GM23338 (cell line): ENCODE results near the gene ERC2. TPM values are rescaled to one million over a fixed set of nuclear protein-coding genes. Genes with fewer than 3 reads are reported as not detected.

Experiments
- ATAC-seq: fragments of 200-7000 bp; cut with Tn5 transposase; 3 replicates; pipeline ENCODE4 v1.9.1; 2020
- DNase-seq: peaks from one replicate; pipeline ENCODE4 v3.0.0-alpha.2; 2015; ENCODE audit warnings: low spot score
- H2AFZ ChIP-seq: fragments of 200-600 bp; sonication (generic); 2 replicates; pipeline ENCODE4 v1.8.0; 2016; ENCODE audit warnings: antibody characterized with exemption, mild to moderate bottlenecking, moderate library complexity
- H3F3A ChIP-seq: fragments of 200-600 bp; sonication (generic); replicated peaks from 2 replicates; pipeline ENCODE4 v1.8.0; 2017; ENCODE audit warnings: antibody characterized with exemption, mixed run types, low read depth
- H3K27ac ChIP-seq: fragments of 200-600 bp; sonication (generic); 2 replicates; pipeline ENCODE4 v1.6.1; 2016; ENCODE audit warnings: low read depth
- H3K27me3 ChIP-seq: fragments of 200-600 bp; sonication (generic); 2 replicates; pipeline ENCODE4 v1.8.0; 2016; ENCODE audit warnings: mild to moderate bottlenecking, mixed run types, moderate library complexity; ENCODE audit not compliant: insufficient read depth
- H3K36me3 ChIP-seq: fragments of 200-600 bp; sonication (generic); 2 replicates; pipeline ENCODE4 v1.8.0; 2016; ENCODE audit warnings: mild to moderate bottlenecking; ENCODE audit not compliant: insufficient read depth
- H3K4me1 ChIP-seq: fragments of 200-600 bp; sonication (generic); 2 replicates; pipeline ENCODE4 v1.8.0; 2016; ENCODE audit warnings: mild to moderate bottlenecking, moderate library complexity; ENCODE audit not compliant: insufficient read depth
- H3K4me2 ChIP-seq: fragments of 200-600 bp; sonication (generic); 2 replicates; pipeline ENCODE4 v1.7.1; 2017; ENCODE audit warnings: mixed run types
- H3K4me3 ChIP-seq: fragments of 200-600 bp; sonication (generic); 2 replicates; pipeline ENCODE4 v1.6.1; 2016; ENCODE audit warnings: mixed run types
- H3K79me2 ChIP-seq: fragments of 200-600 bp; sonication (generic); replicated peaks from 2 replicates; pipeline ENCODE4 v1.8.0; 2017; ENCODE audit warnings: mild to moderate bottlenecking; ENCODE audit not compliant: insufficient read depth
- H3K9me2 ChIP-seq: fragments of 200-600 bp; sonication (generic); 2 replicates; pipeline ENCODE4 v1.8.0; 2017; ENCODE audit not compliant: insufficient read depth
- H4K20me1 ChIP-seq: fragments of 200-600 bp; sonication (generic); replicated peaks from 2 replicates; pipeline ENCODE4 v1.8.0; 2017; ENCODE audit warnings: mild to moderate bottlenecking; ENCODE audit not compliant: insufficient read depth
- H3K27ac Mint-ChIP-seq: 2 replicates; pipeline ENCODE4 v1.8.0; 2020; ENCODE audit warnings: inconsistent platforms, mild to moderate bottlenecking, moderate library complexity, mixed read lengths
- H3K27me3 Mint-ChIP-seq: 3 replicates; pipeline ENCODE4 v1.8.0; 2022; ENCODE audit warnings: low read depth, mild to moderate bottlenecking, moderate library complexity, mixed read lengths, inconsistent platforms; ENCODE audit not compliant: insufficient read depth, poor library complexity
- H3K36me3 Mint-ChIP-seq: 3 replicates; pipeline ENCODE4 v1.8.0; 2021; ENCODE audit warnings: low read depth, mild to moderate bottlenecking, inconsistent platforms, moderate library complexity, mixed read lengths
- H3K4me1 Mint-ChIP-seq: 3 replicates; pipeline ENCODE4 v1.8.0; 2020; ENCODE audit warnings: mild to moderate bottlenecking, inconsistent platforms, mixed read lengths
- H3K4me3 Mint-ChIP-seq: 3 replicates; pipeline ENCODE4 v1.8.0; 2021; ENCODE audit warnings: moderate library complexity, mild to moderate bottlenecking, inconsistent platforms, mixed read lengths
- H3K9me3 Mint-ChIP-seq: 3 replicates; pipeline ENCODE4 v1.8.0; 2020; ENCODE audit warnings: moderate library complexity, mild to moderate bottlenecking, inconsistent platforms, mixed read lengths
- CREB1 ChIP-seq: fragments of 250-450 bp; sonication (Bioruptor Pico); IDR thresholded peaks from 2 replicates; pipeline ENCODE4 v1.5.0; 2020; ENCODE audit warnings: low read depth, mild to moderate bottlenecking, moderate library complexity
- CTCF ChIP-seq, 2 experiments: fragments of 200-600 bp in 1 of 2; sonication (generic) in 1 of 2; conservative IDR thresholded peaks; 2 replicates each; pipeline versions ENCODE4 v1.5.1 to v1.6.1; 2016 to 2017; ENCODE audit warnings: antibody characterized with exemption in 2 of 2, low read depth in 2 of 2, mild to moderate bottlenecking in 2 of 2, moderate library complexity in 1 of 2
- EZH2 ChIP-seq: fragments of 200-600 bp; sonication (generic); IDR thresholded peaks from one replicate; pipeline ENCODE4 v1.8.0; 2017; ENCODE audit warnings: antibody characterized with exemption, mild to moderate bottlenecking, low read depth; ENCODE audit not compliant: unreplicated experiment
- EZH2phosphoT487 ChIP-seq: fragments of 200-600 bp; sonication (generic); IDR thresholded peaks from one replicate; pipeline ENCODE4 v1.8.1; 2018; ENCODE audit warnings: antibody characterized with exemption; ENCODE audit not compliant: unreplicated experiment
- JUNB ChIP-seq: IDR thresholded peaks from one replicate; pipeline ENCODE4 v1.6.1; 2016; ENCODE audit warnings: antibody characterized with exemption; ENCODE audit not compliant: unreplicated experiment
- NANOG ChIP-seq: IDR thresholded peaks from 2 replicates; pipeline ENCODE4 v1.6.1; 2016; ENCODE audit warnings: antibody characterized with exemption, borderline replicate concordance
- POLR2AphosphoS5 ChIP-seq: IDR thresholded peaks from 2 replicates; pipeline ENCODE4 v1.6.1; 2016; ENCODE audit warnings: antibody characterized with exemption, low read depth
- STAT1 ChIP-seq: IDR thresholded peaks from one replicate; pipeline ENCODE4 v1.6.1; 2016; ENCODE audit warnings: antibody characterized with exemption; ENCODE audit not compliant: unreplicated experiment
- ZNF114 ChIP-seq: fragments of 250-450 bp; sonication (Bioruptor Pico); IDR thresholded peaks from 2 replicates; pipeline ENCODE4 v1.5.0; 2020; ENCODE audit warnings: mild to moderate bottlenecking, moderate library complexity
- ZNF331 ChIP-seq: fragments of 250-450 bp; sonication (Bioruptor Pico); IDR thresholded peaks from 2 replicates; pipeline ENCODE4 v1.5.0; 2020; ENCODE audit warnings: low read depth, mild to moderate bottlenecking, moderate library complexity
- ZNF462 ChIP-seq: fragments of 250-450 bp; sonication (Bioruptor Pico); IDR thresholded peaks from 2 replicates; pipeline ENCODE4 v1.5.0; 2020; ENCODE audit warnings: mild to moderate bottlenecking, moderate library complexity
- polyA plus RNA-seq: library from polyadenylated mRNA; unstranded; fragments of >200 nt; fragmentation: Nextera tagmentation; extraction: Ambion mirVana; gene quantifications from 2 replicates; pipeline ENCODE4 v1.2.1, GENCODE V29; 2016
- total RNA-seq: library from RNA; depleted of rRNA; stranded (reverse); fragments of >200 nt; shearing (Covaris generic); gene quantifications from 2 replicates; pipeline ENCODE4 v1.2.3, GENCODE V29; 2014
- TF ChIP-seq, protein P1 (sequence below): IDR thresholded peaks from 2 replicates; pipeline ENCODE4 v1.6.1; 2016; ENCODE audit warnings: antibody characterized with exemption
- TF ChIP-seq, protein P2 (sequence below): IDR thresholded peaks from one replicate; pipeline ENCODE4 v1.6.1; 2018; ENCODE audit warnings: antibody characterized with exemption; ENCODE audit not compliant: unreplicated experiment

The ERC2 gene
- total and polyA plus RNA-seq, 2 experiments from 2014 or later: 11.8 to 13.7 TPM

DNA sequence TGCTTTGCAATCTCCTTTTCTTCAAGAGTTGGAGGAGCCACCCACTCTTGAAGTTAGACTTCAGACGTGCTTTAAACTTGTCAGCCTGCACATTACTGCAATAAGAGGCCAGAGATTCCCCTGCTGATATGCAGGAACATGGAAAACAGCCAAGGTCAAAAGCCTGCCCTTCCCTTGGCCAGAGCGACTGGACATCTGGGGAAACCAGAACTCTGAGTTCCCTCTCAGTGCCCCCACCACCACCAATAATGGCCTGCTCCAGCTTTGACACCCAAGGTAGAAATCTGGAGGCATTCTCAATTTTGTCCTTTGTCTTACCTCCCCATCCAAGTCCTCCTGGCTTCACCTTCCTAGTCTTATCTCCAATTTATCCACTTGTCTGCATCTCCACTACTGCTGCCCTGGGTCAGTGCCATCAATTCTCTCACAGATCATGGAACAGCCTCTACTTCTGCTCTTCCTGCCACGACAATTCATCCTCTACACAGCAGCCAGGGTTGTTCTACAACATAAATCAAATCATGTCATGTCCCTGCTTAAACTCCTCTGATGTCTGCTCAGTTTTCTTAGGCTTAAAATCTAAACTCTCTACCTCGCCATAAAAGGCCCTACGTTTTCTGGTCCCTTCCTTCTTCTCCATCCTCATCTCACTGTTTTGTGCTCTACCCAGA, 789.6 kb downstream of the ERC2 start:
- Histone ChIP-seq H4K20me1 (no peaks in the 10 kb centered on the region), H3K79me2 (no peaks in the 10 kb centered on the region), H2AFZ (no peak overlapping the region), H3K36me3 (no peaks in the 10 kb centered on the region), H3K9me2 (peaks cover 5% of the 10 kb centered on the region; the same call in 1 of the 2 replicates), H3K4me1 (no peaks in the 10 kb centered on the region), H3K27me3 (no peaks in the 10 kb centered on the region), H3K4me2 (no peak overlapping the region), H3K27ac (no peak overlapping the region), H3F3A (0 out of 2 replicates have a peak, but pooled peaks cover 3% of the 10 kb centered on the region), H3K4me3 (no peak overlapping the region)
- no peaks in the 10 kb centered on the region for H3K36me3 Mint-ChIP-seq
- H3K27ac Mint-ChIP-seq: no peak overlapping the region
- ATAC-seq (no peak), DNase-seq (no peak)
- H3K4me1 Mint-ChIP-seq: peaks cover 9% of the 10 kb centered on the region; the same call in 2 of the 3 replicates
- no peak overlapping the region for H3K4me3 Mint-ChIP-seq
- peaks cover 2% of the 10 kb centered on the region for H3K27me3 Mint-ChIP-seq
- no peaks in the 10 kb centered on the region for H3K9me3 Mint-ChIP-seq
- TF ChIP-seq JUNB (no peak), EZH2phosphoT487 (no peak), EZH2 (no peak), POLR2AphosphoS5 (no peak), ZNF462 (CRISPR knock-in tag) (no peak), CTCF (conservative IDR thresholded peaks at IDR 0.05; ENCODE audit: low read depth in 2 of 2) (no peak), ZNF114 (no peak), CREB1 (CRISPR knock-in tag) (no peak), STAT1 (no peak), ZNF331 (CRISPR knock-in tag) (no peak), NANOG (no peak)
- TF ChIP-seq, protein P1, sequence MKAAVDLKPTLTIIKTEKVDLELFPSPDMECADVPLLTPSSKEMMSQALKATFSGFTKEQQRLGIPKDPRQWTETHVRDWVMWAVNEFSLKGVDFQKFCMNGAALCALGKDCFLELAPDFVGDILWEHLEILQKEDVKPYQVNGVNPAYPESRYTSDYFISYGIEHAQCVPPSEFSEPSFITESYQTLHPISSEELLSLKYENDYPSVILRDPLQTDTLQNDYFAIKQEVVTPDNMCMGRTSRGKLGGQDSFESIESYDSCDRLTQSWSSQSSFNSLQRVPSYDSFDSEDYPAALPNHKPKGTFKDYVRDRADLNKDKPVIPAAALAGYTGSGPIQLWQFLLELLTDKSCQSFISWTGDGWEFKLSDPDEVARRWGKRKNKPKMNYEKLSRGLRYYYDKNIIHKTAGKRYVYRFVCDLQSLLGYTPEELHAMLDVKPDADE: no peak
- TF ChIP-seq, protein P2, sequence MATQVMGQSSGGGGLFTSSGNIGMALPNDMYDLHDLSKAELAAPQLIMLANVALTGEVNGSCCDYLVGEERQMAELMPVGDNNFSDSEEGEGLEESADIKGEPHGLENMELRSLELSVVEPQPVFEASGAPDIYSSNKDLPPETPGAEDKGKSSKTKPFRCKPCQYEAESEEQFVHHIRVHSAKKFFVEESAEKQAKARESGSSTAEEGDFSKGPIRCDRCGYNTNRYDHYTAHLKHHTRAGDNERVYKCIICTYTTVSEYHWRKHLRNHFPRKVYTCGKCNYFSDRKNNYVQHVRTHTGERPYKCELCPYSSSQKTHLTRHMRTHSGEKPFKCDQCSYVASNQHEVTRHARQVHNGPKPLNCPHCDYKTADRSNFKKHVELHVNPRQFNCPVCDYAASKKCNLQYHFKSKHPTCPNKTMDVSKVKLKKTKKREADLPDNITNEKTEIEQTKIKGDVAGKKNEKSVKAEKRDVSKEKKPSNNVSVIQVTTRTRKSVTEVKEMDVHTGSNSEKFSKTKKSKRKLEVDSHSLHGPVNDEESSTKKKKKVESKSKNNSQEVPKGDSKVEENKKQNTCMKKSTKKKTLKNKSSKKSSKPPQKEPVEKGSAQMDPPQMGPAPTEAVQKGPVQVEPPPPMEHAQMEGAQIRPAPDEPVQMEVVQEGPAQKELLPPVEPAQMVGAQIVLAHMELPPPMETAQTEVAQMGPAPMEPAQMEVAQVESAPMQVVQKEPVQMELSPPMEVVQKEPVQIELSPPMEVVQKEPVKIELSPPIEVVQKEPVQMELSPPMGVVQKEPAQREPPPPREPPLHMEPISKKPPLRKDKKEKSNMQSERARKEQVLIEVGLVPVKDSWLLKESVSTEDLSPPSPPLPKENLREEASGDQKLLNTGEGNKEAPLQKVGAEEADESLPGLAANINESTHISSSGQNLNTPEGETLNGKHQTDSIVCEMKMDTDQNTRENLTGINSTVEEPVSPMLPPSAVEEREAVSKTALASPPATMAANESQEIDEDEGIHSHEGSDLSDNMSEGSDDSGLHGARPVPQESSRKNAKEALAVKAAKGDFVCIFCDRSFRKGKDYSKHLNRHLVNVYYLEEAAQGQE: no peak
